Measurements from ENCODE around the gene ATG16L1.

Gene ATG16L1

DNA sequence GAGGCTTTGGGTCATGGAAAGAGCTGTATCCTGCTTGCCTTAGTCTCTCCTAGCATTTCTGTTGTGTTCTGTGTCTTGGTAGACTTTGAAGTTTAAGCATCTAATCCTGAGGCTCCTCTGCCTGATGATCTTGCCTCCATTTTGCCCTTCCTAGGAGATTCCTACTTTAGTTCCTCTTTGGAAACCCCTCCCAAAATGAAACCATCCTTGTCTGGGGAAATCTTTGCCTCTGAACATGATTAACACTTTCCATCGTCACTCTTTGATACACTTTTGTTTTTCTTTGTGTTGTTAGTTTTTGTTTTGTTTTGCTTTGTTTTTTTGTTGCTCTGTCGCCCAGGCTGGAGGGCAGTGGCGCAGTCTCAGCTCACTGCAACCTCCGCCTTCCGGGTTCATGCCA lies 9.2 kb downstream of the ATG16L1 start:
- no peak for DNase-seq (ENCODE audit: low read depth)

DNA sequence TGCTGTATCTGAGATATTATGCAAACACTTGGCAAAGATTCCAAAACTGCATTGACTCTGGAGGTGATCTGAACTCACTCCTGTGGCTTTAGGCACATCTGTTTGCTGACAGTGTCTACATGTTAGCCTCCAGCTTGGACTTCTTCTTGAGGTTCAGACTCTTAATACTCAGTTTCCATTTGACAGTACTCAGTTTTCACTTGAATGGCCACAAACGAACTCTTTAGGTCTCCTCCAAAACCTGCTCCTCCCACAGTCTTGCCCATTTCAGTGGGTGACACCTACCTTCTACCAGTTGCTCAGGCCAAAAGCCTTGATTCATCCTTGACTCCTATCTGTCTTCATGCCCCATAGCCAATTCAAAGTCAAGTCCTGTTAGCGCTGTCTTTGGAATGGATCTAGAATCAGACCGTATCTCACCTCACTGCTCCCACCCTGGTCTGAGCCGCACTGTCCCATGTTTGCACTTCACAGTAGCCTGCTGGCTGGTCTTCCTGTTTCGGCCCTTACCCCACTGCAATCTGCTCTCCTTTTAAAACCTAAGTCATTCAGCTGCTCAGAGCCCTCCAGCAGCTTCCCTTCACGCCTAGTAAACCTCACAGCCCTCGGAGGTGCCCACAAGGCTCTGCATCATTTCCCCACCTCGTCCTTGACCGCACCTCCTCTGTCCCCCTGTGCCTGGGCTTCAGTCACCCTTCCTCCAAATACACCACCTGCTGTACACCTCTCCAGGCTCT lies 10.5 kb downstream of the ATG16L1 start:
- no peak for DNase-seq (ENCODE audit: low read depth)

DNA sequence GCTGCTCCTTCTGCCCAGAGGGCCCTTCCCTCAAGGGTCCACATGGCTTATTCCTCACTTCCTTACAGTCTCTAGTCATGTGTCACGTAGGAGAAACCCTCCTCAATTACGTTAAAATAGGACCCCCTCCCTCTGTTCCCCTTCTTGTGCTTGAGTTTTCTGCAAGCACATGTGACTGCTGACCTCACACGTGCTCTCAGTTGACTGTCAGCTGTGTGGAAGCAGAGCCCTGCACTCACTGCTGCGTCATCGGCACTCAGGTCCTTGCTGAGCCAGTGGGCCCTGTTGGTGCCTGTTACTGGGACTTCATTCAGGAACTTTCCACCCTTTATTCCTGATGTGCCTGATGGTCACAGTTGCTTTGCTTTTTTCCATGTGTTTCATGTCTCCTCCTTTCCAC lies 11.1 kb downstream of the ATG16L1 start:
- DNase-seq (ENCODE audit: low read depth): no peak

DNA sequence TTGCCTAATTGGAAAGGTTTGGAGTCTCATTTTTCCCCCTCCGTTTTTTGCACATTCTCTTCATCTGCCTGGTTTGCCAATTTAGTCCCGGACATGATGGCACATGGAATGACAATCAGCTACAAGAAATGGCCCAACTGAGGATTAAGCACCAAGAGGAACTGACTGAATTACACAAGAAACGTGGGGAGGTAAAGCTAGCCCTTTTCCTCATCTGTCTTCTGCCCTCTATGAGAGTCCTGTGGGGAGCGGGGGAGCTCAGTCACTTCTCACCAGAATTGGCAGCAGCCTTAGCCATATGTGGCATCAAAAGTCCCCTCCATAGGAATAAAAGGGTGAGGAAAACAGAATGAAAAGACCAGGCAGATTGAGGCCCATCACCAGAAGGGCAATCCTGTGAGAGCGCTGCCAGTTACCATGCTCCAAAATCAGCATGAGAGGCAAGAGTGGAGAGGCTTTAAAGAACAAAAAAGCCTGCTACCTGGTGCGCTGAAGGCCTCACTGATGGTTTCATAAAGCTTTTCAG lies 11.6 kb downstream of the ATG16L1 start:
- no peak for DNase-seq (ENCODE audit: low read depth)

DNA sequence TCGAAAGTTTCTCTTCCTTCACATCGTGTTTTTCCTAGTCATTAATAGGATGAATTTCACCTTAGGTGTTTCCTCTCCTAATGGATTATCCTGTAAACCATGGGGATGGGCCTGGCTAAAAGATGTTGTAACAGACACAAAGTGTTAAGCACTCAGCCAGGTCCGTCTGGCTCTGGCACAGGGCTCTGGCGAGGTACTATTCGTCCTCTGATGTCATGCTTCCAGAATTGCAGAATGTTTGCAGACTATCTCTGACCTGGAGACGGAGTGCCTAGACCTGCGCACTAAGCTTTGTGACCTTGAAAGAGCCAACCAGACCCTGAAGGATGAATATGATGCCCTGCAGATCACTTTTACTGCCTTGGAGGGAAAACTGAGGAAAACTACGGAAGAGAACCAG lies 13.2 kb downstream of the ATG16L1 start:
- no peak for DNase-seq (ENCODE audit: low read depth)

DNA sequence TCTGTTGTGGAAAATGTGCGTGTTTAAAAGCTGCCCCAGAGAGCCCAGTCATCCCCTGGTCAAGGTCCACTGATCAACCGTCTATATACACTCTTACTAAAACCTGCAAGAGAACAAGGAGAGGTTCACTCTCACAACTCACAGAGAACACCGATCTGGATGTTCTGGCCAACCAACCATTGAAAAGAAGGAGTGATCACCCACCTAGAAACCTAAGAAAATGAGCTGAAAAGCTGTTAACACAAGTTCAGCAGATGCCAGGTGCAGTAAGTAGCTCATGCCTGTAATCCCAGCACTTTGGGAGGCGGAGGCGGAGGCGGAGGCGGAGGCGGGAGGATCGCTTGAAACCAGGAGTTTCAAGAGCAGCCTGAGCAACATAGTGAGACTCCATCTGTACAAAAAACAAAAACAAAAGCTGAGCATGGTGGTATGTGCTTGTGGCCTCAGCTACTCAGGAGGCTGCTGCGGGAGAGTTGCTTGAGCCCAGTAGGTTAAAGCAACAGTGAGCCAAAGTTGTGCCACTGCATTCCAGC lies 14.5 kb downstream of the ATG16L1 start:
- no peak for DNase-seq (ENCODE audit: low read depth)

DNA sequence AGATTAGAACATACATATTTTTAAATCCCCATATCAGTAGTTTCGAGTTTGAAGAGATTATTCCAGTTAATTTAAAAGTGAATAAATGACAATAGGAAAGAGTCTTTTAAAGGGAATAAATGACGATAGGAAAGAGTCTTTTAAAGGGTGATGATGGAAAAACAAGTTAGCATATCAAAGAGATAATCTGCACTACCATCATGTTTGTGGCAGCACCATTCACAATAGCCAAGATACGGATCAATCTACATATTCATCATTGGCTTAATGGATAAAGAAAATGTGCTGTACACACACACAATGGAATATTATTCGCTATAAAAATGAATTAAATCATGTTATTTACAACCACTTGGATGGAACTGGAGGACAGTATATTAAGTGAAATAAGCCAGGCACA lies 15.0 kb downstream of the ATG16L1 start:
- no peak for DNase-seq (ENCODE audit: low read depth)

DNA sequence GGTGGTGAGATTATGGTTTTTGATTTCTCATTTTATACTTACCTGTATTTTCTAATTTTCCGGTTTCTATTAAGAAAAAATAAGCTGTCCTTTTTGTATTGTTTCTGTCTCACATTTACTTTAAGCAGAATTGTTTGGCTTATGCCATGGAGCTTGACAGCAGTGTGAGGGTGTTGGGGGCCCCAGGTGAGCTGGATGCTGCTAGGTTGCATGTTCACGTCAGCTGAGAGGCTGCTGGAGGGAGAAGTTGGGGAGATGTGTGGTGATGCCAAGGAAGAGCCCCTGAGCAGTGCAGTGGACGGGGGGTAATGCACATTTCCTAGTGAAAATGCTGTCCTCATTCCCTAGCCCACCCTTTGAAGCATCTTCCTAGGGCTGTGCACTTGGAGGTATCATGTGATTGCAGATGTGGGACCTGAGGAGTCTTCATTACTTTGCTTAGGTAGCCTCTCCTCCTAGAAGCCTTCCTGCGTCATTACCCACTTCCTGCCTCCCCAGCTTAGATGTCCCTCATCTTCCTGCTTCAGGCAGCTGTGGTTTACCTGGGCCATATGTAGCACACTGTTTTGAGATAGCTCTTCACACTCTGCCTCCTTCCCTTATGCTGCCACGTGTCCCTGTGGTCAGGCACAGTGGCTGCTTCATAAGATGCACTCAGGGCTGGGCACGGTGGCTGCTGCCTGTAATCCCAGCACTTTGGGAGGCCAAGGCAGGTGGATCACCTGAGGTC lies 16.2 kb downstream of the ATG16L1 start:
- DNase-seq (ENCODE audit: low read depth): peak; percentile 85

DNA sequence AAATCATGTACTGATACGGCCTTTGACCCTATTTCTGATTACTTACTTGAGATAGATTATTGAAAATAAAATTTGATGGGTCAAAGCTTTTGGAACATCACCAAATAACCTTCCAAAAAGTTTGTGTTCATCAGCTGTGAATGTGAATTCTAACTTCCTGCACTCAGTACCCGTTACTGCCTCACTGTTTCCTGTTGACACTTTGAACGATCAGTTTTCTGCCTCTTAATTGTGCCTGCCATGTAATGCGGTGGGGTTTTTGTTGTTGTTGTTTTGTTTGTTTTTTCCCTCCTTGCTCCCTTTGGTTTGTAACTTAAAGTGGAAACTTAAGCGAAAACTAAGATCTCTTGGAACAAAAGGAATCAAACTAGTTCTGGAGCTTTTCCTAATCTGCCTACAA lies 18.9 kb downstream of the ATG16L1 start:
- no peak for DNase-seq (ENCODE audit: low read depth)

DNA sequence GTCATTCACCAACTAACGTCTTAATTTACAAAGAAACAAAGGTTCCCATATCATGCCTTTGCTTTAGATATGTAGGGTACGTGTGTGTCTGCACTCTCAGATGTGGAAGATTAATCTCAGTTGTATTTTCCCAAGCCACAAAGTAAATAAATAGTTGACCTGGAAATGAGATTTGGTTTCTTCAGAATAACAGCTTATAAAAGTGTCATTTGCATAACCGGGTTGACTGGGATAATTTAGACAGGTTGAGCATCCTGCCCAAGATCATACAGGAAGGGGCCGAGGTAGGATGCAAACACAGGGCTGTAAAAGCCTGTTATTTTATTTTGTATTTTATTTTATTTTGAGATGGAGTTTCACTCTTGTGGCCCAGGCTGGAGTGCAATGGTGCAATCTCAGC lies 19.5 kb downstream of the ATG16L1 start:
- DNase-seq (ENCODE audit: low read depth): no peak

DNA sequence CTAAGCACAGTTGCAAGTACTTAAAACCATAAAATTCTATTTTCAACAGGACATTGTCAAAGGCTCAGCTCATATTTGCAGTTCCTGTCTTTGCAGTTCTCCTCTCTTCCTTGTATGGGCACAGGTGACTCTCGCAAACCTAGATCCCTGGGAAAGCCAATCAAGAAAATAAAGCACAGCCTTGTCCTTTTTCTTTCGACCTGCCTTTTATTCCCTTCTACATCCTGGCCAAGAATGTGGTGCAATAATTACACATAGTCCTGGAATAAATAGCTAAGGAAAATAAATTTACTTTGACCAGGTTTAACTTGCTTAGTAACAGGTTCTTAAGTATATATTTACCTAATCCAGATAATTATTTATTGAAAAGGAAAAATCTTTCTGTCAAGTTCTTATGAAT lies 20.2 kb downstream of the ATG16L1 start:
- no peak for DNase-seq (ENCODE audit: low read depth)

DNA sequence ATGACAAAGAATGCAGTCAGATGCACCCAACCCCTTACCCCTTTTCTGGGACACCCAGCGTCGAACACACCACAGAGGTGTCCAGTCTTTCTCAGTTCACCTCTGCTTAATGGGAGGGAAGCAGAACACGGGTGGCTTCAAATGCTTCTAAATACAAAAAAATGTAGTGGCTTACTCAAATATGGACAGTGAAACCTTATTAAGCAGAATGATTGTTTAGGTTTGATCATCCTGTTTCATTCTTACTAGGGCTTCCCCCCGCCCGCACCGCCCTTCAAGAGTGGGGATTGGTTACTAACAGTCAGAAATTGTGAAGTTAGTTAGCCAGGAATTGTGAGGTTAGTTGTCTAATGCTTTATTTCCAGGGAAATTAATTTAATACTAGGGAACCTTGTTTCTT lies 21.6 kb downstream of the ATG16L1 start:
- DNase-seq (ENCODE audit: low read depth): no peak

DNA sequence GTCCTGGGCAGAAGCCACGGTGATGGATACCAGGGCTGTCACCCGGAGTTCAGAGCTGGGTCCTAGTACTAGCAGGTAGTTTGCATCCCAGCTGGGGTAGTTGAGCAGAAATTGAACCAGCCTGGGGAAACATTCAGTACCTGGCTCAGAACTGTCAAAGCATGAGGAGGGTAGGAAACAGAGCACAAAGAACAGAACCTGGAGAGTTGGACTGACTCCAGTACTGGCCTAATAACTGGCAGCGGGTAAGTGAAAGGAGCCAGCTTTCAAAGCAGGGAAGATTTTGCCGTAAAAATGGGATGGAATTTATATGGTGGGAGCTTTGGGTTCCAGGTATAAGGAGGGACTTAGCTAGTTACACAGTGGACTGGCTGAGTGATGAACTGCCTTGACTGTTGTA lies 23.8 kb downstream of the ATG16L1 start:
- DNase-seq (ENCODE audit: low read depth): no peak

DNA sequence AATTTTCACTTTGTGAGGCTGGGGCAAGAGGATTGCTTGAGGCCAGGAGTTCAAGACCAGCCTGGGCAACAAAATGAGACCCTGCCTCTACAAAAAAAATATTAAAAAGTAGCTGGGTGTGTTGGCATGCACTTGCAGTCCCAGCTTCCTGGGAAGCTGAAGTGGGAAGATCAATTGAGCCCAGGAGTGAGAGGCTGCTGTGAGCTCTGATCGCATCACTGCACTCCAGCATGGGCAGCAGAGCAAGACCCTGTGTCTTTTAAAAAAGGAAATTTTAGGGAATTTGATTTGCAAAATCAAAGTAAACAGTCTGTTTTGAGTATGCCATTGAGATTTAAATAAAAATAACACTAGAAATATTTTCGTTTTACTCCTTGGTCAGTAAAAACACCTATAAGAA lies 27.4 kb downstream of the ATG16L1 start:
- no peak for DNase-seq (ENCODE audit: low read depth)

DNA sequence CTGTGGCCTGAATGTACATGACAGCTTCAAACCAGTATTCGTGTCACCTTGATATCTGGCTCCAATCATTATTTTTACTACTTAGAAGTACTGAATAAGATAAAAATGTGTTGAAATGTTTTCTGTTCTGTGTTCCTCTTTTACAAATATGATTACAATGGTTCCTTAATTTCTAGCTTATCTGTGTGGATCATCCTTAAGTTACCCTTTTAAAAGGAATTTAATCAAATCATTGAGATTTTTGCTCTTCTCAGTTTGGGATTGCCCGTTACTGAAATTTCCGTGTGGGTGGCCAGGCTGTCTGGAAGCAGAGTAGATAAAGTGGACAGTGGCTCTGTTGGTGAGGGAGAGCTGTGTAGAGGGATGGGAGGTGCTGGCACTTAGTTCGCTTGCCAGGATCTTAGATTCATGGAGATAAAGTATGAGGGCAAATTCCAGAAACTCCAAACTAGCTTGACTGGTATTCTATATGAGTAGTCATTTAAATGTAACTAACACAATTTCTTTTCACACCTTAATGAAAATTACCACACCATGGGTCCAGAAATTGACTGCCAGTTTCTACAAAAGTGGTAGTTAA lies 28.7 kb downstream of the ATG16L1 start:
- no peak for DNase-seq (ENCODE audit: low read depth)

DNA sequence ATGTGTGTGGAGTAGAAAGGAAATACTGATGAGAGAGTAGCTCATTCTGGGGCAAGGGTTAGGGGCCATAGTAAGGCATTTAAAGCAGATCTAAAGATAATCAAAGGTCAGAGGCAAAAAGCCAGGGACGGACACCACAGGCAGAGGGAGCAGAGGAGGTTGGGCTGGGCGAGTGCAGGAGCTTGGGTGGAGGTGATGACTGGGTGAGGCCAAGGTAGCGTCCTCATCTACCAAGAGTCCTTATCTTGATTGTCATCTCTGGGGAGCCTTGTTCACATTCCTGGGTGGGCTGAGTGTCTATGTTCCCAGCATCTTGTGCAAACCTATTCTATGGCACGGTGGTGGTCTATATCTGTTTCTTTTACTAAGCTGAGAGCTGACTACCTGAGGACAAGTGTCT lies 30.1 kb downstream of the ATG16L1 start:
- no peak for DNase-seq (ENCODE audit: low read depth)

DNA sequence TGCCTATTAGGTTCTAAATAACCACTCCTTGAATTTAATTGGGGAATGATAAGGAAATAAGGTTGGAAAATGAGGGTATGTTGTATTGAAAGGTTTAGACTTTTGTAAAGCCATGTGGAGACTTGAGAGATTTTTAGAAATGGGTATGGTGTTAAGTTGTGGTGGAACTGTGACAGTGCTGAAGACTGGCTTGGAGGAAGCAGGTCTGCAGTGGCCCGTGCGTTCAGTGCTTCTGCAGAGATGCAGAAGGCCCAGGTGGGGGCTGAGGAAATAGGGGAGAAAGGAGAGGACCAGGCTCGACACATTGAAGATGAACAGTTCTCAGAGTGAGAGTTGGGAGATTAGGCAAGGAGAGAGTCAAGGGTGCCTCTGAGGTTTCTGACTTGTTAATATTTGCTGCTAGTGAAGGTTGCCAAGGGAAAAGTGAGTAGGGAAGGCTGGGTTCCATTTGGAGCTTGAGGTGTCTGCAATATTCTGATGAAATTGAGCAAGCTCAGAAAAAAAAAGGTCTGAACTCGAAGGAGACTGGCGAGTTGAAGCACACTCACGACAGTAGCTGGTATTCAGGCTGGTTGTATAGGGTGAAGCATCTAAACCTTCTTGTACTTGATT lies 30.6 kb downstream of the ATG16L1 start:
- no peak for DNase-seq (ENCODE audit: low read depth)

DNA sequence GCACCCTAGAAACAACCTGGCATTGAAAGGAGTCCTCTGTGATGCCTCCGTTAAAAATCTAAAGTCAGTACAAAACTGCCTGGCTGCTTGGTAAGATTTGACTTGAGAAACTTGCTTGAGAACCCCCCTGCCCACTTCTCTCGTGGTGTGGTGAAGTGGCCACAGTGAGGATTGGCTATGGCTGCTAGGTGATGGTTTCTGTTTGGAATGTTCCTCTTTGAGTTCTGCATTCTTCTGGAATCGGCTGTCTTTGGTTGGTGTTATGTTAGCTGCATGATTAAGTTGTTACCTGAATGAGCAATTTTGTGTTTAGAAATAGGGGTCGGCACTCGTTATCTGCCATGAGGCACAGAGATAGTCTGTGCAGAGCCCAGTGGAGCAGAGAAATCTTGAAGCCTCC lies 34.4 kb downstream of the ATG16L1 start:
- no peak for DNase-seq (ENCODE audit: low read depth)

DNA sequence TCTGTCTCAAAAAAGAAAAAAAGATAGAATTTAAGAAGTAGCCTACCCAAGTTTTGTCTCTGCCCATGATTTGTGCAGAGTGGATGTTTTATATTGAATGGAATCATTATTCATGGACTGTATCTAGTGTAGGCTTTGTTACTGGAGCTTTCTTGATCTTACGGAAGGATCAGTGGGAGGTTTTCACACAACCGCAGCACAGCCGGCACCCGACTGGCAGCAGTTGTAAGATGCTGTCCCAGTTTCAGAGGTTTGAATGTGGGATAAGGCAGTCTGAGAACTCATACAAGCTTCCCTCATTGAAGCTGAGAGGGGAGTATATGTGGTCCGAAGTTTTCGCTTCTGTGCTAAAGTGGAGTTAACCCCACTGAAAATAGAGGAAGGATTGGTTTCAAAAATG lies 36.4 kb downstream of the ATG16L1 start:
- DNase-seq (ENCODE audit: low read depth): no peak

DNA sequence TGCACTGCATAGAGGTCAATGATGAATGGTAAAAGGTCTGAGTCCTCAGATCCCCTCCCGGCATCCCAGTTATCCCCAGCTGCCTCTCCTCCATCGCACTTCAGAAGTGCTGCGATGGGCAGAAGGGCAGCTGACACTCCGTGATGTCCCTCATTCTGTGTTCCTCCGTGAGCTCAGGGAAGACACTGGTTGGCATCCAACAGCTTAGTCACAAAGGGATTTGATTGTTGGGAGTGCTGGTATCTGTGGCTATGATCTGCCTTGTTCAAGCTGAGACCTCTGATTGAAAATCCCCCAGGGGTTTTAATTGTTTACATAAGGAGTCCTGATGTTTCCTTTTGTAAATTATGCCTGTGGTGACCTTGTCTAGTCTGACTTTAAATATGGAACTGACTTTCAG lies 37.2 kb downstream of the ATG16L1 start:
- DNase-seq (ENCODE audit: low read depth): no peak

DNA sequence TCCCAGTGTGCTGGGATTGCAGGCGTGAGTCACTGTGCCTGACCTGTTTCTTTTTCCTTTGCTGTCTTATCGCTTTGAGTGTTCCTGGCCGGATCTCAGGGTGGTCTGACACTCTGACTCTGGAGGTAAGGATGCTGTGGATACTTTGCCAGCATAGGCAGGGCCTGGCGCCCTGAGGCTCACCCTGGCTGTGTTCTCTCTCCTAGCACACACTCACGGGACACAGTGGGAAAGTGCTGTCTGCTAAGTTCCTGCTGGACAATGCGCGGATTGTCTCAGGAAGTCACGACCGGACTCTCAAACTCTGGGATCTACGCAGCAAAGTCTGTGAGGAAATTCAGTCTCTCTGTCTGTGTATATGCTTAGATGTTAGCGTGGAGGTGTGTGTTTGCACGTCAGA lies 38.2 kb downstream of the ATG16L1 start:
- DNase-seq (ENCODE audit: low read depth): no peak

DNA sequence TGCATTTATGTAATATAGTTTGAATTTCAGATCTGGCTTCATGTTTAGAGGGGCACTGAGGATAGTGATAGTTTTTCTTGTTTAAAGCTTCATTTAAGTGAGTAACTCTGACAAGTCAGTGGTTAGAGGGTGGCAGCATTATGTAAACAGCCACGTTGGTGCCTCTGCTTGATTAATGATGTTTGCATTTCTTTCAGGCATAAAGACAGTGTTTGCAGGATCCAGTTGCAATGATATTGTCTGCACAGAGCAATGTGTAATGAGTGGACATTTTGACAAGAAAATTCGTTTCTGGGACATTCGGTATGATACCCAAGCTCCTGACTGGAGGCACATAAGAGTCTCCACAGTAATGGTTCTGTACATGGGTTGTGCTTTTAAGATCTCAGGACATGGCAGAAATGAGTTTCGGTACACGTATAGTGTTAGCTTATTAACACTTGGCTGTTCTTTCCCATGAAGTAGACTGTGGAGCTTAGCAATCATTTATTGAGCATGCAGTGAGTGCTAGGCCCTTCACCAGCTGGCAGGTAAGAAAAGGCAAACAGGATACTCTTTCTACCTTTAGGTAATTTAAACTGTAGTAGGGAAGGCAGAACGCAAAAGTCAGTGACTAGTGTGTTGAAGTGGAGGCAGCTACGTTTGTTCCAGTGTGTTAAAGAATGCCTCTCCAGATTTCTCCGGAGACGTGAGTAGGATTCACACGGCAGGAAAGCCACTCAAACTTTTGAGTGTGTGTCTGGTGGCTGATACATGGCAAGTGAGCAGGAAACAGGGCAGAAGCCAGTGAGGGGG lies 38.8 kb downstream of the ATG16L1 start:
- no peak for DNase-seq (ENCODE audit: low read depth)

Data from T-helper 22 cell (primary cell).